ENCODE data around the gene MCUR1. TPM values are rescaled to one million over a fixed set of nuclear protein-coding genes. Genes with fewer than 3 reads are reported as not detected.

The MCUR1 gene
- total and polyA plus RNA-seq, 2 of the 13 experiments (the other 11 are each of a cell fraction or from before 2014, with no cell fraction given) = 8.0 to 29.6 TPM

- Histone ChIP-seq H3K36me3 (replicated peaks in 1 of 2; ENCODE audit: control insufficient read depth in 1 of 2, insufficient read depth in 2 of 2, low read length in 2 of 2) (no peaks in the 10 kb centered on the region), H2AFZ (ENCODE audit: low read length) (no peak overlapping the region), H3K4me3 (replicated peaks in 1 of 3; ENCODE audit: insufficient read depth in 1 of 3, low read depth in 2 of 3, low read length in 3 of 3) (no peak overlapping the region), H3K9me3 (ENCODE audit: low read length) (no peaks in the 10 kb centered on the region), H3K27ac (ENCODE audit: extremely low read length, insufficient read depth, low read length) (no peak overlapping the region), H3K4me2 (ENCODE audit: low read depth, low read length) (no peak overlapping the region), H4K20me1 (ENCODE audit: insufficient read depth, low read length) (no peaks in the 10 kb centered on the region), H3K9ac (ENCODE audit: insufficient read depth, low read depth, low read length) (no peak overlapping the region), H3K79me2 (ENCODE audit: insufficient read depth, low read length) (no peaks in the 10 kb centered on the region), H3K4me1 (ENCODE audit: insufficient read depth, low read length) (no peaks in the 10 kb centered on the region), H3K27me3 (ENCODE audit: control insufficient read depth in 1 of 2, insufficient read depth in 2 of 2, low read length in 2 of 2) (peaks cover 0 to 1% of the 10 kb centered on the region in 2 experiments; a peak in 1 of 5 replicates)
- no TSS peak for BruUV-seq (replicated peaks)
- CTCF ChIA-PET (ENCODE audit: low intra/inter-chr PET ratio, low total read pairs) = no interaction called here
- intact Hi-C loops (cut with micrococcal nuclease; ENCODE audit: unreplicated experiment) (no loop called here), in situ Hi-C loops (cut with HindIII; ENCODE audit: extremely low pct_ligation_motif_present, low pct_unique_long_range_greater_than_20kb) (no loop called here)
- FAIRE-seq (no peak), DNase-seq (ENCODE audit: low spot score) (no peak), ATAC-seq (no peak)
- 54% methylated on average over 6 of the region's 6 CpGs for WGBS (ENCODE audit: low lambda C conversion rate)
- POLR2A ChIA-PET = no interaction called here
- TF ChIP-seq TRIM24 (CRISPR knock-in tag; IDR thresholded peaks at IDR 0.05) (no peak), DNMT1 (CRISPR knock-in tag; IDR thresholded peaks at IDR 0.05) (no peak), PRPF4 (IDR thresholded peaks at IDR 0.05; ENCODE audit: low read depth, low read length, poor library complexity, severe bottlenecking) (no peak), MAFK (conservative IDR thresholded peaks at IDR 0.05 in 1 of 2, IDR thresholded peaks at IDR 0.05 in 1 of 2; ENCODE audit: low read length in 2 of 2) (no peak), MZF1 (CRISPR knock-in tag; IDR thresholded peaks at IDR 0.05; ENCODE audit: borderline replicate concordance) (no peak), HOMEZ (CRISPR knock-in tag; IDR thresholded peaks at IDR 0.05; ENCODE audit: low read depth) (no peak), ZNF354B (CRISPR knock-in tag; IDR thresholded peaks at IDR 0.05) (no peak), ZNF790 (CRISPR knock-in tag; IDR thresholded peaks at IDR 0.05; ENCODE audit: borderline replicate concordance) (no peak), ADNP (CRISPR knock-in tag; IDR thresholded peaks at IDR 0.05) (no peak), BRCA1 (CRISPR knock-in tag; IDR thresholded peaks at IDR 0.05) (no peak), ZNF775 (CRISPR knock-in tag; IDR thresholded peaks at IDR 0.05; ENCODE audit: borderline replicate concordance) (no peak), MAF1 (CRISPR knock-in tag; IDR thresholded peaks at IDR 0.05; ENCODE audit: borderline replicate concordance) (no peak), ZNF256 (CRISPR knock-in tag; conservative IDR thresholded peaks at IDR 0.05) (no peak), ZBTB40 (IDR thresholded peaks at IDR 0.05) (no peak), ZBTB40 (CRISPR knock-in tag; IDR thresholded peaks at IDR 0.05) (no peak), NFRKB (IDR thresholded peaks at IDR 0.05) (no peak)
Measured at GRCh38 chr6:13761361-13762036, 52.9 kb downstream of the MCUR1 start.

Data from HepG2 (cell line).